Mesenchymal stem cell (in vitro differentiated cells and primary cell): ENCODE data around the gene RDH16.
"Not testable (repeated sequence)": the region's sequence is repeated elsewhere in the genome, so short reads cannot be mapped to it uniquely, and the experiment has no call there.

ENCODE experiments used
- DNase-seq: peaks from one replicate; pipeline ENCODE4 v3.0.0-alpha.2; 2013
- H2AFZ ChIP-seq: one replicate; pipeline ENCODE4 v1.6.1; 2013; ENCODE audit warnings: low read depth, mild to moderate bottlenecking, control low read depth, inconsistent platforms, low read length, moderate library complexity
- H2AK5ac ChIP-seq: 2 replicates; pipeline ENCODE4 v1.6.1; 2013; ENCODE audit warnings: low read length, moderate library complexity, mild to moderate bottlenecking, inconsistent platforms; ENCODE audit not compliant: severe bottlenecking
- H2BK120ac ChIP-seq: one replicate; pipeline ENCODE4 v1.6.1; 2013; ENCODE audit warnings: low read depth, mild to moderate bottlenecking, inconsistent platforms, low read length, moderate library complexity
- H2BK12ac ChIP-seq, 2 experiments: one replicate each; pipeline ENCODE4 v1.6.1; 2013; ENCODE audit warnings: inconsistent platforms in 2 of 2, low read length in 2 of 2, mild to moderate bottlenecking in 2 of 2, moderate library complexity in 2 of 2, control low read depth in 1 of 2
- H2BK15ac ChIP-seq: one replicate; pipeline ENCODE4 v1.6.1; 2013; ENCODE audit warnings: mild to moderate bottlenecking, low read depth, inconsistent platforms; ENCODE audit not compliant: poor library complexity, severe bottlenecking
- H2BK5ac ChIP-seq: 2 replicates; pipeline ENCODE4 v1.6.1; 2013; ENCODE audit warnings: low read depth, mild to moderate bottlenecking, low read length, control low read depth, inconsistent platforms; ENCODE audit not compliant: poor library complexity, severe bottlenecking
- H3K14ac ChIP-seq, 2 experiments: one replicate each; pipeline ENCODE4 v1.6.1; 2013; ENCODE audit warnings: inconsistent platforms in 2 of 2, low read length in 2 of 2, control low read depth in 1 of 2, mild to moderate bottlenecking in 1 of 2, moderate library complexity in 1 of 2
- H3K18ac ChIP-seq, 2 experiments: one replicate each; pipeline ENCODE4 v1.6.1; 2013; ENCODE audit warnings: inconsistent platforms in 2 of 2, low read length in 2 of 2, control low read depth in 1 of 2, low read depth in 1 of 2, mild to moderate bottlenecking in 1 of 2
- H3K23ac ChIP-seq, 2 experiments: one replicate each; pipeline ENCODE4 v1.6.1; 2013; ENCODE audit warnings: inconsistent platforms in 2 of 2, low read length in 2 of 2, mild to moderate bottlenecking in 2 of 2, moderate library complexity in 2 of 2, control low read depth in 1 of 2
- H3K27ac ChIP-seq: 2 replicates; pipeline ENCODE4 v1.5.1; 2013; ENCODE audit warnings: mild to moderate bottlenecking, moderate library complexity, low read length, control low read depth, inconsistent platforms; ENCODE audit not compliant: poor library complexity, severe bottlenecking
- H3K27me3 ChIP-seq, 2 experiments: 2 replicates each; pipeline versions ENCODE4 v1.6.1 to v1.7.0; 2013; ENCODE audit warnings: low read length in 2 of 2, mild to moderate bottlenecking in 2 of 2, moderate library complexity in 2 of 2, control low read depth in 1 of 2, inconsistent platforms in 1 of 2; ENCODE audit not compliant: control insufficient read depth in 1 of 2, insufficient read depth in 1 of 2
- H3K36me3 ChIP-seq, 2 experiments: 2 replicates each; pipeline versions ENCODE4 v1.6.1 to v1.7.0; 2013; ENCODE audit warnings: low read length in 2 of 2, control low read depth in 1 of 2, inconsistent platforms in 1 of 2, low read depth in 1 of 2, mild to moderate bottlenecking in 1 of 2; ENCODE audit not compliant: insufficient read depth in 2 of 2, control insufficient read depth in 1 of 2
- H3K4ac ChIP-seq, 2 experiments: one replicate each; pipeline ENCODE4 v1.6.1; 2013; ENCODE audit warnings: inconsistent platforms in 2 of 2, low read length in 2 of 2, mild to moderate bottlenecking in 2 of 2, moderate library complexity in 2 of 2, control low read depth in 1 of 2, low read depth in 1 of 2
- H3K4me1 ChIP-seq: 2 replicates; pipeline ENCODE4 v1.6.1; 2013; ENCODE audit warnings: low read depth, low read length, control low read depth; ENCODE audit not compliant: control insufficient read depth, insufficient read depth
- H3K4me2 ChIP-seq: 2 replicates; pipeline ENCODE4 v1.6.1; 2013; ENCODE audit warnings: low read length, mild to moderate bottlenecking, inconsistent platforms; ENCODE audit not compliant: poor library complexity, severe bottlenecking
- H3K4me3 ChIP-seq, 2 experiments: 2 replicates each; pipeline versions ENCODE4 v1.5.1 to v1.7.0; 2013; ENCODE audit warnings: low read length in 2 of 2, mild to moderate bottlenecking in 2 of 2, control low read depth in 1 of 2, low read depth in 1 of 2; ENCODE audit not compliant: insufficient read depth in 1 of 2
- H3K79me1 ChIP-seq: replicated peaks from 2 replicates; pipeline ENCODE4 v1.6.1; 2013; ENCODE audit warnings: mild to moderate bottlenecking, control low read depth, low read length, inconsistent platforms; ENCODE audit not compliant: poor library complexity, severe bottlenecking
- H3K9ac ChIP-seq: 2 replicates; pipeline ENCODE4 v1.7.0; 2013; ENCODE audit warnings: mild to moderate bottlenecking, low read length, moderate library complexity
- H3K9me3 ChIP-seq: 2 replicates; pipeline ENCODE4 v1.7.0; 2013; ENCODE audit warnings: mild to moderate bottlenecking, low read length; ENCODE audit not compliant: control insufficient read depth
- H4K8ac ChIP-seq: one replicate; pipeline ENCODE4 v1.6.1; 2013; ENCODE audit warnings: inconsistent platforms, mild to moderate bottlenecking, low read length, moderate library complexity
- H4K91ac ChIP-seq: one replicate; pipeline ENCODE4 v1.6.1; 2013; ENCODE audit warnings: mild to moderate bottlenecking, low read length, inconsistent platforms
- WGBS: methylation state at CpG from one replicate; pipeline ENCODE4 v1.1.7; 2013; ENCODE audit warnings: mixed read lengths; 5-methylcytosine and 5-hydroxymethylcytosine counted together

Gene RDH16

DNA sequence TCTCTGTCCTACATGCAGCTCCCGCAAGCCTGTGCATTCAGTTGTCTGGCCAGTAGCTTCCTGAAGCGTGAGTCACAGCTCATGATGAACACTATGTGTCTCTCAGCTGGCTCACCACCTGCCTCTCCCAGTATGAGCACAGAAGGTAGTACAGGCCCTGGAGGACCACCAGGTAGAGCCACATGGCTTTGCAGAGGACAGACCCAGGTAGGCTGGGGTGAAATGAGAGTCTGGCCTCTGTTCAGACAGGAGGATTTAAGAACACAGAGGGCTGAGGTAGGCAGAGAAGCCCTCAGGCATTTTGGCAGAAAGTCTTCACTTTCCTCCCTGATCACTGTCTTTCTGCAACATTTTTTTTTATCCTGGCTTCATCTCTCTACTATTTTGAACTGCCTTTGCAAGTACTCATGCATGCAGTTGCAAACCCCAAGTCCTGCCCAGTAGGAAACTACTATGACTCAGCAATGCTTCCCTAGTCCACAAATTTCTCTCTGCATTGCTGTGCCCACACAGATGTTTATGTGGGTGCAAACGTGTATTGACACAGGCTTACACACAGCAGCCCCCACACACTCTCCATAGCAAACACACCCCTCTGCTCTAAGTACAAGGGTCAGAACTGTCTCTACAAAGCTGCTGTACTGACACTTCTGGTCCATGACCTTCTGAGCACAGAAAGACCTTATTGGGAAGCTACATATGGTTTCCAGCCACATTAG lies 15.9 kb downstream of the RDH16 start:
- Histone ChIP-seq H3K27ac (peak overlapping the region; percentile 81), H3K18ac (peak overlapping the region; percentile 37 to 55), H3K4ac (no peak overlapping the region), H4K91ac (no peak overlapping the region), H3K4me2 (peak overlapping the region; percentile 52), H4K8ac (no peak overlapping the region), H2AFZ (no peak overlapping the region), H2BK15ac (peak overlapping the region; percentile 74), H3K9ac (no peak overlapping the region), H3K27me3 (peaks cover 8 to 16% of the 10 kb centered on the region in 2 experiments), H3K4me1 (peaks cover 10% of the 10 kb centered on the region), H2AK5ac (peak overlapping the region; percentile 33), H3K79me1 (no peaks in the 10 kb centered on the region), H2BK12ac (no peak overlapping the region), H3K14ac (no peak overlapping the region), H3K4me3 (peak overlapping the region in 1 of 2 experiments; percentile 47), H3K9me3 (no peaks in the 10 kb centered on the region), H3K36me3 (no peaks in the 10 kb centered on the region), H2BK120ac (no peak overlapping the region), H2BK5ac (peak overlapping the region; percentile 45), H3K23ac (no peak overlapping the region)
- WGBS = 9% methylated on average over 1 of the region's 3 CpGs
- DNase-seq = peak; percentile 69

DNA sequence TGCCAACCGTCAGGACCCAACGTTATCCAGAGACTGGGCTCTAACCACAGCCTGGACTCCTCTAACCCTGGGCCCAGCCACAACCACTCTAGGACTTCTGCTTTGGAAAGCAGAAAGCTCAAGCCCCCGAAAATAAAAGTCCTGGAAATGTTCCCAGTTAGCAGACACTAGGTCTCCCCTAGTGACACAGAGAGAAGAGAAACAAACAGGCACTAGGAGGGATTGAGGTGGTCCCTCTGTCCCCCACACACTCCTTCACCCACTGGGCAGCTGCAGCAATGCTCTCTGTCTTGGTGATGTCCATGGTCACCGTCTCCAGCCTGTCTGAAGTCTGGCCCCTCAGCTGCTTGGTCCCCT lies 16.5 kb downstream of the RDH16 start:
- H2BK12ac ChIP-seq, H3K27ac ChIP-seq, H3K9ac ChIP-seq, H2AK5ac ChIP-seq, H3K4me3 ChIP-seq, H2BK5ac ChIP-seq, H3K79me1 ChIP-seq, H3K18ac ChIP-seq, H3K4me2 ChIP-seq, H2BK15ac ChIP-seq, H3K9me3 ChIP-seq, H3K23ac ChIP-seq, H3K14ac ChIP-seq, H3K4ac ChIP-seq, H4K8ac ChIP-seq, H2AFZ ChIP-seq, H4K91ac ChIP-seq, H2BK120ac ChIP-seq, DNase-seq, H3K36me3 ChIP-seq: not testable (repeated sequence)
- Histone ChIP-seq H3K27me3 (peaks cover 13 to 22% of the 10 kb centered on the region in 2 experiments), H3K4me1 (peaks cover 10% of the 10 kb centered on the region)
- no CpG with 5 or more reads among the region's 4 CpGs for WGBS

GRCh38 chr12:56935752-56936151 lies 21.7 kb downstream of the RDH16 start:
- Histone ChIP-seq H3K23ac (no peak overlapping the region), H3K36me3 (no peaks in the 10 kb centered on the region), H2BK5ac (no peak overlapping the region), H3K14ac (no peak overlapping the region), H2AK5ac (no peak overlapping the region), H3K18ac (no peak overlapping the region), H3K4ac (no peak overlapping the region), H3K9me3 (no peaks in the 10 kb centered on the region), H2AFZ (no peak overlapping the region), H3K9ac (no peak overlapping the region), H4K91ac (peak overlapping the region; percentile 11), H3K4me2 (no peak overlapping the region), H3K27me3 (peaks cover 27 to 39% of the 10 kb centered on the region in 2 experiments), H3K27ac (no peak overlapping the region), H2BK12ac (peak overlapping the region in 1 of 2 experiments; percentile 3), H4K8ac (no peak overlapping the region), H2BK120ac (no peak overlapping the region), H2BK15ac (no peak overlapping the region), H3K4me3 (no peak overlapping the region), H3K4me1 (peaks cover 2% of the 10 kb centered on the region), H3K79me1 (no peaks in the 10 kb centered on the region)
- 88% methylated on average over 2 of the region's 2 CpGs for WGBS
- no peak for DNase-seq

DNA sequence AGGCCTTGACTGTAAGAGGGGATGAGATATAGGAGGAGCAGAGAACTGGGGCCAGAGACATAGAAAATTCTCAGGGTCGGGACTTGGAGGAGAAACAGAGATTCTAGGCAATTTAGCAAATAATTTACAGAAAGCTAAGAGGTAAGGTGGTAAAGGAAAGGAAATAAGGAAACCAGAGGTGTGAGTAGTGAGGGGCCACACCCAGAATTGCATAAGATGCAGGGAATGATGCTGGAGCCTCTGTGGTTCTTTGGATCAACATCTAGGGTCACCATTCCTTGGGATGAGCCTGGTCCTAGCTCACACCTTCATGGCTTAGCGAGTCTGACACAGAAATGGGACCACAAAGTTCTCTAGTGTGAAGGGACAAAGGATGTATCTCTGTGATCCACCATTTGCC lies 22.3 kb downstream of the RDH16 start:
- H3K36me3 ChIP-seq = no peaks in the 10 kb centered on the region
- H2AK5ac ChIP-seq = no peak overlapping the region
- DNase-seq = no peak
- H3K18ac ChIP-seq = no peak overlapping the region
- H2BK15ac ChIP-seq = no peak overlapping the region
- H2BK5ac ChIP-seq = no peak overlapping the region
- H2AFZ ChIP-seq = no peak overlapping the region
- no peaks in the 10 kb centered on the region for H3K9me3 ChIP-seq
- H4K91ac ChIP-seq = no peak overlapping the region
- no peak overlapping the region for H3K4ac ChIP-seq
- peaks cover 2% of the 10 kb centered on the region for H3K4me1 ChIP-seq
- no peak overlapping the region for H3K23ac ChIP-seq
- H3K4me2 ChIP-seq = no peak overlapping the region
- H3K27me3 ChIP-seq = peaks cover 27 to 39% of the 10 kb centered on the region in 2 experiments
- no peak overlapping the region for H4K8ac ChIP-seq
- H3K79me1 ChIP-seq = no peaks in the 10 kb centered on the region
- no peak overlapping the region for H2BK12ac ChIP-seq
- H3K14ac ChIP-seq = no peak overlapping the region
- 42% methylated on average over 2 of the region's 2 CpGs for WGBS
- no peak overlapping the region for H3K4me3 ChIP-seq
- H2BK120ac ChIP-seq = no peak overlapping the region
- H3K27ac ChIP-seq = no peak overlapping the region
- H3K9ac ChIP-seq = no peak overlapping the region
